GM23338 (cell line): ENCODE measurements around the gene PDE7B. TPM values are rescaled to one million over a fixed set of nuclear protein-coding genes. Genes with fewer than 3 reads are reported as not detected.

ENCODE experiments used
- ATAC-seq: fragments of 200-7000 bp; cut with Tn5 transposase; 3 replicates; pipeline ENCODE4 v1.9.1; 2020
- DNase-seq: peaks from one replicate; pipeline ENCODE4 v3.0.0-alpha.2; 2015; ENCODE audit warnings: low spot score
- H2AFZ ChIP-seq: fragments of 200-600 bp; sonication (generic); 2 replicates; pipeline ENCODE4 v1.8.0; 2016; ENCODE audit warnings: antibody characterized with exemption, mild to moderate bottlenecking, moderate library complexity
- H3F3A ChIP-seq: fragments of 200-600 bp; sonication (generic); replicated peaks from 2 replicates; pipeline ENCODE4 v1.8.0; 2017; ENCODE audit warnings: antibody characterized with exemption, mixed run types, low read depth
- H3K27ac ChIP-seq: fragments of 200-600 bp; sonication (generic); 2 replicates; pipeline ENCODE4 v1.6.1; 2016; ENCODE audit warnings: low read depth
- H3K27me3 ChIP-seq: fragments of 200-600 bp; sonication (generic); 2 replicates; pipeline ENCODE4 v1.8.0; 2016; ENCODE audit warnings: mild to moderate bottlenecking, mixed run types, moderate library complexity; ENCODE audit not compliant: insufficient read depth
- H3K36me3 ChIP-seq: fragments of 200-600 bp; sonication (generic); 2 replicates; pipeline ENCODE4 v1.8.0; 2016; ENCODE audit warnings: mild to moderate bottlenecking; ENCODE audit not compliant: insufficient read depth
- H3K4me1 ChIP-seq: fragments of 200-600 bp; sonication (generic); 2 replicates; pipeline ENCODE4 v1.8.0; 2016; ENCODE audit warnings: mild to moderate bottlenecking, moderate library complexity; ENCODE audit not compliant: insufficient read depth
- H3K4me2 ChIP-seq: fragments of 200-600 bp; sonication (generic); 2 replicates; pipeline ENCODE4 v1.7.1; 2017; ENCODE audit warnings: mixed run types
- H3K4me3 ChIP-seq: fragments of 200-600 bp; sonication (generic); 2 replicates; pipeline ENCODE4 v1.6.1; 2016; ENCODE audit warnings: mixed run types
- H3K79me2 ChIP-seq: fragments of 200-600 bp; sonication (generic); replicated peaks from 2 replicates; pipeline ENCODE4 v1.8.0; 2017; ENCODE audit warnings: mild to moderate bottlenecking; ENCODE audit not compliant: insufficient read depth
- H3K9me2 ChIP-seq: fragments of 200-600 bp; sonication (generic); 2 replicates; pipeline ENCODE4 v1.8.0; 2017; ENCODE audit not compliant: insufficient read depth
- H4K20me1 ChIP-seq: fragments of 200-600 bp; sonication (generic); replicated peaks from 2 replicates; pipeline ENCODE4 v1.8.0; 2017; ENCODE audit warnings: mild to moderate bottlenecking; ENCODE audit not compliant: insufficient read depth
- H3K27ac Mint-ChIP-seq: 2 replicates; pipeline ENCODE4 v1.8.0; 2020; ENCODE audit warnings: inconsistent platforms, mild to moderate bottlenecking, moderate library complexity, mixed read lengths
- H3K27me3 Mint-ChIP-seq: 3 replicates; pipeline ENCODE4 v1.8.0; 2022; ENCODE audit warnings: low read depth, mild to moderate bottlenecking, moderate library complexity, mixed read lengths, inconsistent platforms; ENCODE audit not compliant: insufficient read depth, poor library complexity
- H3K36me3 Mint-ChIP-seq: 3 replicates; pipeline ENCODE4 v1.8.0; 2021; ENCODE audit warnings: low read depth, mild to moderate bottlenecking, inconsistent platforms, moderate library complexity, mixed read lengths
- H3K4me1 Mint-ChIP-seq: 3 replicates; pipeline ENCODE4 v1.8.0; 2020; ENCODE audit warnings: mild to moderate bottlenecking, inconsistent platforms, mixed read lengths
- H3K4me3 Mint-ChIP-seq: 3 replicates; pipeline ENCODE4 v1.8.0; 2021; ENCODE audit warnings: moderate library complexity, mild to moderate bottlenecking, inconsistent platforms, mixed read lengths
- H3K9me3 Mint-ChIP-seq: 3 replicates; pipeline ENCODE4 v1.8.0; 2020; ENCODE audit warnings: moderate library complexity, mild to moderate bottlenecking, inconsistent platforms, mixed read lengths
- CREB1 ChIP-seq: fragments of 250-450 bp; sonication (Bioruptor Pico); IDR thresholded peaks from 2 replicates; pipeline ENCODE4 v1.5.0; 2020; ENCODE audit warnings: low read depth, mild to moderate bottlenecking, moderate library complexity
- CTCF ChIP-seq, 2 experiments: fragments of 200-600 bp in 1 of 2; sonication (generic) in 1 of 2; conservative IDR thresholded peaks; 2 replicates each; pipeline versions ENCODE4 v1.5.1 to v1.6.1; 2016 to 2017; ENCODE audit warnings: antibody characterized with exemption in 2 of 2, low read depth in 2 of 2, mild to moderate bottlenecking in 2 of 2, moderate library complexity in 1 of 2
- ETS1 ChIP-seq: IDR thresholded peaks from 2 replicates; pipeline ENCODE4 v1.6.1; 2016; ENCODE audit warnings: antibody characterized with exemption
- EZH2 ChIP-seq: fragments of 200-600 bp; sonication (generic); IDR thresholded peaks from one replicate; pipeline ENCODE4 v1.8.0; 2017; ENCODE audit warnings: antibody characterized with exemption, mild to moderate bottlenecking, low read depth; ENCODE audit not compliant: unreplicated experiment
- JUNB ChIP-seq: IDR thresholded peaks from one replicate; pipeline ENCODE4 v1.6.1; 2016; ENCODE audit warnings: antibody characterized with exemption; ENCODE audit not compliant: unreplicated experiment
- POLR2AphosphoS5 ChIP-seq: IDR thresholded peaks from 2 replicates; pipeline ENCODE4 v1.6.1; 2016; ENCODE audit warnings: antibody characterized with exemption, low read depth
- REST ChIP-seq: IDR thresholded peaks from one replicate; pipeline ENCODE4 v1.6.1; 2018; ENCODE audit warnings: antibody characterized with exemption; ENCODE audit not compliant: unreplicated experiment
- STAT1 ChIP-seq: IDR thresholded peaks from one replicate; pipeline ENCODE4 v1.6.1; 2016; ENCODE audit warnings: antibody characterized with exemption; ENCODE audit not compliant: unreplicated experiment
- ZNF114 ChIP-seq: fragments of 250-450 bp; sonication (Bioruptor Pico); IDR thresholded peaks from 2 replicates; pipeline ENCODE4 v1.5.0; 2020; ENCODE audit warnings: mild to moderate bottlenecking, moderate library complexity
- ZNF331 ChIP-seq: fragments of 250-450 bp; sonication (Bioruptor Pico); IDR thresholded peaks from 2 replicates; pipeline ENCODE4 v1.5.0; 2020; ENCODE audit warnings: low read depth, mild to moderate bottlenecking, moderate library complexity
- polyA plus RNA-seq: library from polyadenylated mRNA; unstranded; fragments of >200 nt; fragmentation: Nextera tagmentation; extraction: Ambion mirVana; gene quantifications from 2 replicates; pipeline ENCODE4 v1.2.1, GENCODE V29; 2016
- total RNA-seq: library from RNA; depleted of rRNA; stranded (reverse); fragments of >200 nt; shearing (Covaris generic); gene quantifications from 2 replicates; pipeline ENCODE4 v1.2.3, GENCODE V29; 2014

PDE7B gene
- total and polyA plus RNA-seq, 2 experiments from 2014 or later = 0.07 TPM; not detected in 1

- TF ChIP-seq CREB1 (CRISPR knock-in tag) (no peak), CTCF (conservative IDR thresholded peaks at IDR 0.05; ENCODE audit: low read depth in 2 of 2) (no peak), ETS1 (no peak), ZNF331 (CRISPR knock-in tag) (no peak), REST (no peak), JUNB (no peak), ZNF114 (CRISPR knock-in tag) (no peak), POLR2AphosphoS5 (no peak), STAT1 (no peak), EZH2 (no peak)
- no peaks in the 10 kb centered on the region for H3K4me1 ChIP-seq
- no peaks in the 10 kb centered on the region for H3K36me3 ChIP-seq
- no peaks in the 10 kb centered on the region for H3K79me2 ChIP-seq
- Mint-ChIP-seq H3K27me3 (no peaks in the 10 kb centered on the region), H3K4me1 (no peaks in the 10 kb centered on the region), H3K4me3 (no peak overlapping the region), H3K9me3 (no peaks in the 10 kb centered on the region), H3K27ac (no peak overlapping the region), H3K36me3 (no peaks in the 10 kb centered on the region)
- no peak overlapping the region for H3K27ac ChIP-seq
- no peak overlapping the region for H3K4me2 ChIP-seq
- ATAC-seq (no peak), DNase-seq (no peak)
- H3K4me3 ChIP-seq = no peak overlapping the region
- no peaks in the 10 kb centered on the region for H4K20me1 ChIP-seq
- H3K9me2 ChIP-seq = no peaks in the 10 kb centered on the region
- H3F3A ChIP-seq = no peaks in the 10 kb centered on the region
- no peaks in the 10 kb centered on the region for H3K27me3 ChIP-seq
- no peak overlapping the region for H2AFZ ChIP-seq
Measured at GRCh38 chr6:135939208-135939591, 87.7 kb downstream of the PDE7B start.
